Activated CD4-positive, alpha-beta T cell treated with anti-CD3 and anti-CD28 coated beads for 36 hours (primary cell): Measurements from ENCODE around the gene ITGB6. TPM values are rescaled to one million over a fixed set of nuclear protein-coding genes. Genes with fewer than 3 reads are reported as not detected.

Experiments used
- ATAC-seq: fragments of 200-7000 bp; cut with Tn5 transposase; one replicate; pipeline ENCODE4 v1.10.0; 2021; ENCODE audit warnings: mild to moderate bottlenecking, moderate library complexity
- CTCF ChIA-PET: fragments of 350-600 bp; sonication (Branson Sonifier 250); formaldehyde crosslinking; loops from one replicate; lab custom pipeline; 2021; ENCODE audit warnings: antibody characterized with exemption; lab: Charles Lee
- POLR2A ChIA-PET: fragments of 350-600 bp; sonication (Branson Sonifier 250); formaldehyde crosslinking; loops from one replicate; lab custom pipeline; 2021; ENCODE audit warnings: antibody characterized with exemption, inconsistent platforms; lab: Charles Lee
- DNase-seq: peaks from one replicate; pipeline ENCODE4 v3.0.0-alpha.2; 2020
- H3K27ac Mint-ChIP-seq: one replicate; pipeline ENCODE4 v1.8.0; 2021; ENCODE audit warnings: mixed read lengths
- H3K27me3 Mint-ChIP-seq: one replicate; pipeline ENCODE4 v1.8.0; 2021; ENCODE audit warnings: mixed read lengths
- H3K36me3 Mint-ChIP-seq: one replicate; pipeline ENCODE4 v1.8.0; 2021; ENCODE audit warnings: low read depth, mixed read lengths
- H3K4me1 Mint-ChIP-seq: one replicate; pipeline ENCODE4 v1.8.0; 2021; ENCODE audit warnings: mixed read lengths
- H3K4me3 Mint-ChIP-seq: one replicate; pipeline ENCODE4 v1.8.0; 2021; ENCODE audit warnings: mild to moderate bottlenecking, moderate library complexity, mixed read lengths
- H3K9me3 Mint-ChIP-seq: one replicate; pipeline ENCODE4 v1.8.0; 2021; ENCODE audit warnings: low read depth, mixed read lengths
- intact Hi-C, 2 experiments: fragments of 100-400 bp; cut with DNase I in 1 of 2; cut with micrococcal nuclease in 1 of 2; formaldehyde crosslinking; loops; one replicate each; pipeline versions ENCODE4 v1.14.2 to v1.15.1; 2022 to 2024; cut with DNase I, micrococcal nuclease
- total RNA-seq, 2 experiments: library from RNA; stranded (reverse); gene quantifications; one replicate each; pipeline ENCODE4 v1.2.3, GENCODE V29; 2021

The ITGB6 gene
- total RNA-seq, 2 experiments from 2014 or later, result not detected

- ATAC-seq, result peak; percentile 58
- H3K27ac Mint-ChIP-seq, result peak overlapping the region; percentile 35
Measured at GRCh38 chr2:160220545-160221009, 20.5 kb upstream of the ITGB6 start.

GRCh38 chr2:160220026-160220425, 20.0 kb upstream of the ITGB6 start:
- H3K4me3 Mint-ChIP-seq, result no peak overlapping the region
- no peaks in the 10 kb centered on the region for H3K9me3 Mint-ChIP-seq
- peaks cover 4% of the 10 kb centered on the region for H3K27me3 Mint-ChIP-seq
- intact Hi-C loops, result loop anchor here (5.0 kb wide), 5 partner anchors 77 to 933 kb away; partner anchors contain the start of gene WDSUB1 (in 1 of the 2)
- no peaks in the 10 kb centered on the region for H3K36me3 Mint-ChIP-seq
- H3K4me1 Mint-ChIP-seq, result peaks cover 48% of the 10 kb centered on the region
- peak overlapping the region; percentile 2 for H3K27ac Mint-ChIP-seq
- CTCF ChIA-PET, result interaction anchor here (0.6 to 2.6 kb wide), 7 partner anchors 9 to 180 kb away, joined by 3 to 18 read pairs (median 3); no protein-coding TSS in a partner anchor
- peak; percentile 37 for DNase-seq
- ATAC-seq, result peak; percentile 42
- POLR2A ChIA-PET, result interaction anchor here (1.8 kb wide), 1 partner anchor 46 kb away, joined by 6 read pairs; no protein-coding TSS in a partner anchor

More at GRCh38 chr2:160220545-160221009, 20.5 kb upstream of the ITGB6 start:
- peaks cover 6% of the 10 kb centered on the region for H3K27me3 Mint-ChIP-seq
- H3K9me3 Mint-ChIP-seq, result no peaks in the 10 kb centered on the region
- peak; percentile 68 for DNase-seq
- intact Hi-C loops, result loop anchor here (5.0 kb wide), 5 partner anchors 77 to 933 kb away; partner anchors contain the start of gene WDSUB1 (in 1 of the 2)
- no peak overlapping the region for H3K4me3 Mint-ChIP-seq
- CTCF ChIA-PET, result interaction anchor here (0.6 to 1.2 kb wide), 5 partner anchors 9 to 179 kb away, joined by 3 to 4 read pairs (median 3); no protein-coding TSS in a partner anchor
- POLR2A ChIA-PET, result interaction anchor here (1.8 kb wide), 1 partner anchor 46 kb away, joined by 6 read pairs; no protein-coding TSS in a partner anchor
- H3K36me3 Mint-ChIP-seq, result no peaks in the 10 kb centered on the region
- H3K4me1 Mint-ChIP-seq, result peaks cover 51% of the 10 kb centered on the region

DNA sequence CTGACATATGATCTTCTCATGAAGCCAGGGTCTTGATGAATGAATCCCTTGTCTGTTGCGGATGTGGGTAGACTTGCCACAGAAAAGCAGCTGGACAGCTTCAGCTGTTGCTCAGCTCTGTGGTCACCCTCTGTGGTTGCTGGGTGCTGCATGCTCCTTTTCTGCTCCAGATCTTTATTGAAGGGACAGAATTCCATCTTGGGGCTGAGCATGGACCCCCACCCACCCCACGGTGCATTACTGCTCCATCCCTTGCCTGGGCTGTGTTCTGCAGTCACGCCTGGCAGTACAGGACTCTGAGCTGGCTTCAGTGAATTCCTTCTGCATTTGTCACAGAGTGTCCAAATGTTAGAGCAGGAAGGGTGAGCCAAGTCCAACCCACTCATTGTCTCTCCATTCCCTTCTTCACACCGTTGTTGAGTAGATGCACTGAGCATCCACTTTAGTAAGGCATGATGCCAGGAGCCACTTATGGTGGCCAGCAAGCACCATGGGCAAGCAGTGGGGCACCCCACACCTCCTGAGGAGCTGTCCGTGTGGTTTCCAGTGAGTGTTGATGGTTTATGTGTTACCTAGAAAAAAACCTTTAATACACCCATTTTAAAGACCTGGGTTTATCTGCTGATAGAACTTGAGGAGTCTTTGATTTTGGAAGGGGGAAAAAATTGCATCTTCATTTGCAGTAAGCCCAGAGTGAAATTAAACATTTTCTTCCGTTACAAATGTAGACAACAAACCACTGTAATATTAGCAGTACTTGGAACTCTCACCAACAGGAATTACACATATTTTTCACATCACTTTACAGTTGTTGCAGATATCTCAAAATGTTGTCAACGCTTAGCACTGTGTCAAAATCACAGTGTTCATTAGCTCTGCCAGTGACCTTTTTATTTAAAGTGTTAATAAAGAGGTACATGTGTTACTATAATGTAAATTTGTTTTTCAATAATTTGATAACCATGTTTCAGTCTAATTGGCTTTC, 14.7 kb upstream of the ITGB6 start:
- no peaks in the 10 kb centered on the region for H3K36me3 Mint-ChIP-seq
- no peak overlapping the region for H3K4me3 Mint-ChIP-seq
- ChIA-PET POLR2A (no interaction called here), CTCF (no interaction called here)
- intact Hi-C loops, result no loop called here
- H3K9me3 Mint-ChIP-seq, result no peaks in the 10 kb centered on the region
- DNase-seq (peak; percentile 16), ATAC-seq (no peak)
- peaks cover 17% of the 10 kb centered on the region for H3K4me1 Mint-ChIP-seq
- no peak overlapping the region for H3K27ac Mint-ChIP-seq
- peaks cover 8% of the 10 kb centered on the region for H3K27me3 Mint-ChIP-seq

- Mint-ChIP-seq H3K27me3 (peaks cover 8% of the 10 kb centered on the region), H3K27ac (no peak overlapping the region), H3K9me3 (no peaks in the 10 kb centered on the region)
Measured at GRCh38 chr2:160213511-160213910, 13.4 kb upstream of the ITGB6 start.

GRCh38 chr2:160210599-160211138, 10.6 kb upstream of the ITGB6 start:
- ATAC-seq (peak; percentile 90), DNase-seq (peak; percentile 88)
- no peaks in the 10 kb centered on the region for H3K36me3 Mint-ChIP-seq
- H3K27me3 Mint-ChIP-seq, result peaks cover 6% of the 10 kb centered on the region
- ChIA-PET POLR2A (no interaction called here), CTCF (interaction anchor here (0.7 to 3.4 kb wide), 14 partner anchors 8 to 854 kb away, joined by 3 to 18 read pairs (median 5); partner anchors contain the start of gene ITGB6)
- no peaks in the 10 kb centered on the region for H3K9me3 Mint-ChIP-seq
- no peak overlapping the region for H3K27ac Mint-ChIP-seq
- H3K4me1 Mint-ChIP-seq, result peaks cover 33% of the 10 kb centered on the region
- no peak overlapping the region for H3K4me3 Mint-ChIP-seq
- intact Hi-C loops, result loop anchor here (1.0 kb wide), 1 partner anchor 100 kb away; no protein-coding TSS in a partner anchor

More at GRCh38 chr2:160213511-160213910, 13.4 kb upstream of the ITGB6 start:
- Mint-ChIP-seq H3K4me1 (peaks cover 19% of the 10 kb centered on the region), H3K36me3 (no peaks in the 10 kb centered on the region), H3K4me3 (no peak overlapping the region)
- CTCF ChIA-PET, result interaction anchor here (0.6 kb wide), 1 partner anchor 938 kb away, joined by 3 read pairs; no protein-coding TSS in a partner anchor
- POLR2A ChIA-PET, result no interaction called here
- ATAC-seq, result no peak
- DNase-seq, result no peak
- intact Hi-C loops, result no loop called here

DNA sequence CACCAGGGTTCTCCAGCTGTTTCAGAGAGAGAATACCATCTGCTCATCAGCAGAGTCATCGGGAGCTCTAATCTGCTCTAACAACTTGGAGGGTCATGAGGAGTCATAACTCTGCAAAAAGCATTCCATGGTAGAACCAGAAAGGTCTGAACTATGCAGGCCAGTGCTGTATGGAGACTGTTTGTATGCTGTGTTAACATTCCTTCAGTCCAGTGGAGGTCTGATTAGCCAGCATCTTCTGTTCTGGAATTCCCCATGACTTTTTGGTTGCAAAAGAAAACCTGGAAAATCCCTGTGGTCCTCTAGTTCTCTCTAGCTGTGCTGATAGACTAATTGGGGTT, 9.4 kb upstream of the ITGB6 start:
- Mint-ChIP-seq H3K36me3 (no peaks in the 10 kb centered on the region), H3K4me1 (peaks cover 33% of the 10 kb centered on the region), H3K27ac (no peak overlapping the region), H3K4me3 (no peak overlapping the region), H3K27me3 (peaks cover 4% of the 10 kb centered on the region), H3K9me3 (no peaks in the 10 kb centered on the region)
- POLR2A ChIA-PET, result no interaction called here
- ATAC-seq (no peak), DNase-seq (no peak)
- intact Hi-C loops, result no loop called here
- CTCF ChIA-PET, result interaction anchor here (0.8 to 3.4 kb wide), 16 partner anchors 9 to 855 kb away, joined by 3 to 18 read pairs (median 4); partner anchors contain the start of gene ITGB6

DNA sequence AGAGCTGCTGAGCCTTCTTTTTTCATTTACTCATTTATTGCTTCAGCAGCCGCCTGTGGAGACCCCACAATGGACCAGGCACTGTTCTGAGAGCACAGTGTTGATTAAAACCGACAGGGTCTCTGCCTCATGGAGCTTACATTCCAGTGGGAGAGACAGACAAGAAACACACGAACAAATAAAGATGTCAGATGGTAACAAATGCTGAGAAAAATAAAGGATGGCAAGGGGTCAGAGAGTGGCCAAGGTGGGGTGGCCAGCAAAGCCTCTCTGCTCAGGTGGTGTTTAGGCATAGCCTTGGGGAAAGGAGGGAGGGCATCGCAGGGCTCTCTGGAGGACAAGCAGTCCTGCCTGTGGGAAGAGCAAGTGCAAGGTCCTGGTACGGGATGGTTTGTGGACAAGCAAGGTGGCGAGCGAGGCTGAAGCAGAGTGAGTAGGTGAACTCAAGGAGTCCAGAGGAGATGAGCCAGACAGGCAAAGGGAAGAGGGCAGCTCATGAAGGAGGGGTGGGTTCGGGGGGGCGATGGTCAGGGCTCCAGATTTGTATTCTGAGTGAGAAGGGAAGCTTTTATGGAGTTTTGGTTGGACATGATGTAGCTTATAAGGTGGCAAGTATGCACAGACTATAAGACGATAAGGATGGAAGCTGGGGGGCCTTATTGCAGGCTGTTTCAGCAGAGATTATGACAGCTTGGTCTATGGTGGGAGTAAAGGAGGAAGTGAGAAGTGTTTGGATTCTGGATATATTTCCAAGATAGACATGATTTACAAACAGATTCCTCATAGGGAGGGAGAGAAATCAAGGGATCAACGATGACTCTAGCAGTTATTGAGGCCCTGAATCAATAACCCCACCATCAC, 8.8 kb upstream of the ITGB6 start:
- Mint-ChIP-seq H3K4me3 (no peak overlapping the region), H3K4me1 (peaks cover 33% of the 10 kb centered on the region), H3K27me3 (peaks cover 2% of the 10 kb centered on the region), H3K27ac (no peak overlapping the region), H3K36me3 (no peaks in the 10 kb centered on the region), H3K9me3 (no peaks in the 10 kb centered on the region)
- intact Hi-C loops, result no loop called here
- ATAC-seq, result no peak
- no peak for DNase-seq
- ChIA-PET POLR2A (no interaction called here), CTCF (interaction anchor here (0.6 to 3.4 kb wide), 14 partner anchors 8 to 785 kb away, joined by 3 to 18 read pairs (median 4); partner anchors contain the start of gene ITGB6)

GRCh38 chr2:160207804-160208654, 8.0 kb upstream of the ITGB6 start:
- intact Hi-C loops, result no loop called here
- Mint-ChIP-seq H3K4me1 (peaks cover 33% of the 10 kb centered on the region), H3K4me3 (no peak overlapping the region), H3K27ac (peak overlapping the region; percentile 0), H3K27me3 (no peaks in the 10 kb centered on the region), H3K9me3 (no peaks in the 10 kb centered on the region), H3K36me3 (no peaks in the 10 kb centered on the region)
- ChIA-PET CTCF (interaction anchor here (0.6 to 3.4 kb wide), 5 partner anchors 13 to 719 kb away, joined by 3 to 11 read pairs (median 4); no protein-coding TSS in a partner anchor), POLR2A (no interaction called here)
- peak; percentile 54 for ATAC-seq
- DNase-seq, result peak; percentile 43

- Mint-ChIP-seq H3K27me3 (no peaks in the 10 kb centered on the region), H3K9me3 (no peaks in the 10 kb centered on the region), H3K4me1 (peaks cover 33% of the 10 kb centered on the region), H3K4me3 (no peak overlapping the region), H3K27ac (no peak overlapping the region), H3K36me3 (no peaks in the 10 kb centered on the region)
- intact Hi-C loops, result no loop called here
- ChIA-PET CTCF (interaction anchor here (0.6 to 3.4 kb wide), 3 partner anchors 12 to 720 kb away, joined by 3 to 11 read pairs (median 4); no protein-coding TSS in a partner anchor), POLR2A (no interaction called here)
- no peak for DNase-seq
- no peak for ATAC-seq
Measured at GRCh38 chr2:160207271-160207670, 7.2 kb upstream of the ITGB6 start.

- no peaks in the 10 kb centered on the region for H3K9me3 Mint-ChIP-seq
- CTCF ChIA-PET, result no interaction called here
- H3K27me3 Mint-ChIP-seq, result no peaks in the 10 kb centered on the region
- H3K4me3 Mint-ChIP-seq, result no peak overlapping the region
- ATAC-seq (no peak), DNase-seq (no peak)
- intact Hi-C loops, result no loop called here
- H3K27ac Mint-ChIP-seq, result no peak overlapping the region
- H3K36me3 Mint-ChIP-seq, result no peaks in the 10 kb centered on the region
- H3K4me1 Mint-ChIP-seq, result peaks cover 33% of the 10 kb centered on the region
- POLR2A ChIA-PET, result no interaction called here
Measured at GRCh38 chr2:160206436-160206835, 6.4 kb upstream of the ITGB6 start.
